ENCODE data around the gene GUCY1A2.

GRCh38 chr11:106787454-106787853 lies 230.8 kb downstream of the GUCY1A2 start:
- TF ChIP-seq POLR2AphosphoS5 (IDR thresholded peaks at IDR 0.05; ENCODE audit: low read depth, low read length) (no peak), POLR2A (IDR thresholded peaks at IDR 0.05; ENCODE audit: low read depth, low read length) (no peak), TAF1 (IDR thresholded peaks at IDR 0.05; ENCODE audit: borderline replicate concordance, low read depth, low read length) (no peak)
